ENCODE measurements around the gene RPL13A. TPM values are rescaled to one million over a fixed set of nuclear protein-coding genes. Genes with fewer than 3 reads are reported as not detected.

The RPL13A gene
- total and polyA plus RNA-seq, 2 of the 13 experiments (the other 11 are each of a cell fraction or from before 2014, with no cell fraction given), result 2,601 to 3,407 TPM

DNA sequence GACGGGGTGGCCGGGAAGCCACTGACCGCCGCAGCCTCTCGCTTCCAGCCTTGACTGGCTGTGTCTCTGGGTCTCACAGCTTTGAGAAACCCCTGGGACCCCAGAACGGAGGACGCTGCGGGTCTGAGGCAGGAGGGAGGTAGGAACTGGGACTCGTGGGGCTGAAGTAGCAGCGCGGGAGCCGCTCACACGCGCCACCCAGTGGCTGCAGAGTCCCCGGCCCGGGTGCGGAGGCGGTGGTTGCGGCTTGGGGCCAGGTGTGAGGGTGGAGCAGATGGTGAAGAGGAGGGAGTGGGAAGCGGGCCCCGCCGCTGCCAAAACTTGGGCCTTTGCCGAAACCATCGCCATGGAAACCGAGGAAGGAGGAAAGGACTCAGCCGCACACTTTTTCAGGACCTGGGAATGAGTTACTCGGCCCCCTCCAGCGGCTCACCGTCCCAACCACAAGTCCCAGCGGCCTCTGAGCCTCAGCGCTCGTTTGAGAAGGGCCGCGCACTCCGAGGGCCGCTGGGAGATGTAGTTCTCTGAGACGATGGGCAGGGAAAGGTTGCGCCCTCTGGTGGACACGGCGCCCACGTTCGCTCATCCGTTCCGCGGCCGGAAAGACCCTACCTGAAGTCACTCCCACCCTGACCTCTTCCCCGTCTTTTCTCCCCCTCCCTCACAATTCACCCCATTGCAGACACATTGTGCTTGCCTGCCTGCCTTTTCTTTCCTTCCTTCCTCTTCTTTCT is 43.9 kb upstream of the RPL13A start (continued):
- TF ChIP-seq DZIP1 (CRISPR knock-in tag; IDR thresholded peaks at IDR 0.05), result no peak
- TF ChIP-seq, protein P1, sequence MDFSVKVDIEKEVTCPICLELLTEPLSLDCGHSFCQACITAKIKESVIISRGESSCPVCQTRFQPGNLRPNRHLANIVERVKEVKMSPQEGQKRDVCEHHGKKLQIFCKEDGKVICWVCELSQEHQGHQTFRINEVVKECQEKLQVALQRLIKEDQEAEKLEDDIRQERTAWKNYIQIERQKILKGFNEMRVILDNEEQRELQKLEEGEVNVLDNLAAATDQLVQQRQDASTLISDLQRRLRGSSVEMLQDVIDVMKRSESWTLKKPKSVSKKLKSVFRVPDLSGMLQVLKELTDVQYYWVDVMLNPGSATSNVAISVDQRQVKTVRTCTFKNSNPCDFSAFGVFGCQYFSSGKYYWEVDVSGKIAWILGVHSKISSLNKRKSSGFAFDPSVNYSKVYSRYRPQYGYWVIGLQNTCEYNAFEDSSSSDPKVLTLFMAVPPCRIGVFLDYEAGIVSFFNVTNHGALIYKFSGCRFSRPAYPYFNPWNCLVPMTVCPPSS (IDR thresholded peaks at IDR 0.05), result no peak
- TF ChIP-seq ZNF3 (CRISPR knock-in tag; IDR thresholded peaks at IDR 0.05), result no peak
- no peak for TF ChIP-seq KAT2B (IDR thresholded peaks at IDR 0.05; ENCODE audit: borderline replicate concordance, low read depth, low read length)
- no peak for TF ChIP-seq GATA4 (IDR thresholded peaks at IDR 0.05; ENCODE audit: borderline replicate concordance, low read depth)
- TF ChIP-seq, protein P2, sequence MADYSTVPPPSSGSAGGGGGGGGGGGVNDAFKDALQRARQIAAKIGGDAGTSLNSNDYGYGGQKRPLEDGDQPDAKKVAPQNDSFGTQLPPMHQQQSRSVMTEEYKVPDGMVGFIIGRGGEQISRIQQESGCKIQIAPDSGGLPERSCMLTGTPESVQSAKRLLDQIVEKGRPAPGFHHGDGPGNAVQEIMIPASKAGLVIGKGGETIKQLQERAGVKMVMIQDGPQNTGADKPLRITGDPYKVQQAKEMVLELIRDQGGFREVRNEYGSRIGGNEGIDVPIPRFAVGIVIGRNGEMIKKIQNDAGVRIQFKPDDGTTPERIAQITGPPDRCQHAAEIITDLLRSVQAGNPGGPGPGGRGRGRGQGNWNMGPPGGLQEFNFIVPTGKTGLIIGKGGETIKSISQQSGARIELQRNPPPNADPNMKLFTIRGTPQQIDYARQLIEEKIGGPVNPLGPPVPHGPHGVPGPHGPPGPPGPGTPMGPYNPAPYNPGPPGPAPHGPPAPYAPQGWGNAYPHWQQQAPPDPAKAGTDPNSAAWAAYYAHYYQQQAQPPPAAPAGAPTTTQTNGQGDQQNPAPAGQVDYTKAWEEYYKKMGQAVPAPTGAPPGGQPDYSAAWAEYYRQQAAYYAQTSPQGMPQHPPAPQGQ (CRISPR knock-in tag; IDR thresholded peaks at IDR 0.05; ENCODE audit: borderline replicate concordance), result no peak
- TF ChIP-seq GZF1 (CRISPR knock-in tag; IDR thresholded peaks at IDR 0.05), result no peak
- TF ChIP-seq HNRNPLL (IDR thresholded peaks at IDR 0.05; ENCODE audit: low read depth, low read length, poor library complexity, severe bottlenecking), result peak; percentile 63
- no peak for TF ChIP-seq ZNF24 (IDR thresholded peaks at IDR 0.05)
- TF ChIP-seq, protein P3, sequence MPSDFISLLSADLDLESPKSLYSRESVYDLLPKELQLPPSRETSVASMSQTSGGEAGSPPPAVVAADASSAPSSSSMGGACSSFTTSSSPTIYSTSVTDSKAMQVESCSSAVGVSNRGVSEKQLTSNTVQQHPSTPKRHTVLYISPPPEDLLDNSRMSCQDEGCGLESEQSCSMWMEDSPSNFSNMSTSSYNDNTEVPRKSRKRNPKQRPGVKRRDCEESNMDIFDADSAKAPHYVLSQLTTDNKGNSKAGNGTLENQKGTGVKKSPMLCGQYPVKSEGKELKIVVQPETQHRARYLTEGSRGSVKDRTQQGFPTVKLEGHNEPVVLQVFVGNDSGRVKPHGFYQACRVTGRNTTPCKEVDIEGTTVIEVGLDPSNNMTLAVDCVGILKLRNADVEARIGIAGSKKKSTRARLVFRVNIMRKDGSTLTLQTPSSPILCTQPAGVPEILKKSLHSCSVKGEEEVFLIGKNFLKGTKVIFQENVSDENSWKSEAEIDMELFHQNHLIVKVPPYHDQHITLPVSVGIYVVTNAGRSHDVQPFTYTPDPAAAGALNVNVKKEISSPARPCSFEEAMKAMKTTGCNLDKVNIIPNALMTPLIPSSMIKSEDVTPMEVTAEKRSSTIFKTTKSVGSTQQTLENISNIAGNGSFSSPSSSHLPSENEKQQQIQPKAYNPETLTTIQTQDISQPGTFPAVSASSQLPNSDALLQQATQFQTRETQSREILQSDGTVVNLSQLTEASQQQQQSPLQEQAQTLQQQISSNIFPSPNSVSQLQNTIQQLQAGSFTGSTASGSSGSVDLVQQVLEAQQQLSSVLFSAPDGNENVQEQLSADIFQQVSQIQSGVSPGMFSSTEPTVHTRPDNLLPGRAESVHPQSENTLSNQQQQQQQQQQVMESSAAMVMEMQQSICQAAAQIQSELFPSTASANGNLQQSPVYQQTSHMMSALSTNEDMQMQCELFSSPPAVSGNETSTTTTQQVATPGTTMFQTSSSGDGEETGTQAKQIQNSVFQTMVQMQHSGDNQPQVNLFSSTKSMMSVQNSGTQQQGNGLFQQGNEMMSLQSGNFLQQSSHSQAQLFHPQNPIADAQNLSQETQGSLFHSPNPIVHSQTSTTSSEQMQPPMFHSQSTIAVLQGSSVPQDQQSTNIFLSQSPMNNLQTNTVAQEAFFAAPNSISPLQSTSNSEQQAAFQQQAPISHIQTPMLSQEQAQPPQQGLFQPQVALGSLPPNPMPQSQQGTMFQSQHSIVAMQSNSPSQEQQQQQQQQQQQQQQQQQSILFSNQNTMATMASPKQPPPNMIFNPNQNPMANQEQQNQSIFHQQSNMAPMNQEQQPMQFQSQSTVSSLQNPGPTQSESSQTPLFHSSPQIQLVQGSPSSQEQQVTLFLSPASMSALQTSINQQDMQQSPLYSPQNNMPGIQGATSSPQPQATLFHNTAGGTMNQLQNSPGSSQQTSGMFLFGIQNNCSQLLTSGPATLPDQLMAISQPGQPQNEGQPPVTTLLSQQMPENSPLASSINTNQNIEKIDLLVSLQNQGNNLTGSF (CRISPR knock-in tag; IDR thresholded peaks at IDR 0.05), result no peak
- no peak for TF ChIP-seq ZNF703 (CRISPR knock-in tag; IDR thresholded peaks at IDR 0.05; ENCODE audit: borderline replicate concordance)
- no peak for TF ChIP-seq MLLT10 (CRISPR knock-in tag; IDR thresholded peaks at IDR 0.05)
- peak; percentile 69 for TF ChIP-seq RBFOX2 (IDR thresholded peaks at IDR 0.05; ENCODE audit: low read depth, low read length)
- TF ChIP-seq LCORL (IDR thresholded peaks at IDR 0.05), result no peak
- peak; percentile 61 for TF ChIP-seq LCORL (CRISPR knock-in tag; IDR thresholded peaks at IDR 0.05)

All from HepG2 (cell line).